Vagina (tissue), 2 donors: Measurements from ENCODE around the gene SLC22A23.

ENCODE experiments used
- CTCF ChIP-seq, 3 experiments: fragments of 450-650 bp in 2 of 3; fragments of 200-600 bp in 1 of 3; sonication (generic) in 1 of 3; IDR thresholded peaks; one replicate each; pipeline ENCODE4 v1.5.1; 2017 to 2019; ENCODE audit warnings: antibody characterized with exemption in 3 of 3, mild to moderate bottlenecking in 2 of 3, moderate library complexity in 2 of 3
- POLR2AphosphoS5 ChIP-seq, 2 donors: sonication (generic); formaldehyde crosslinking; IDR thresholded peaks; one replicate each; pipeline ENCODE4 v1.9.0; 2017; ENCODE audit warnings: antibody characterized with exemption in 2 of 2, mild to moderate bottlenecking in 2 of 2, low read depth in 1 of 2; ENCODE audit not compliant: insufficient read depth in 1 of 2

- TF ChIP-seq CTCF (IDR thresholded peaks at IDR 0.05): no peak
- no peak for TF ChIP-seq POLR2AphosphoS5 (IDR thresholded peaks at IDR 0.05; ENCODE audit: insufficient read depth in 1 of 2, low read depth in 1 of 2)
Measured at GRCh38 chr6:3250231-3250675, 206.6 kb downstream of the SLC22A23 start.
